T-helper 1 cell treated with Interleukin-12 subunit alpha and Interleukin-12 subunit beta and Interleukin-4 antibody, amounts not matched to agents 30 μg/mL and 1 μg/mL, for 36 hours (primary cell): ENCODE data around the gene KIAA0040.

Source experiments
- H3K27ac Mint-ChIP-seq: one replicate; pipeline ENCODE4 v1.8.0; 2021; ENCODE audit warnings: mild to moderate bottlenecking, mixed read lengths
- H3K27me3 Mint-ChIP-seq: one replicate; pipeline ENCODE4 v1.8.0; 2021; ENCODE audit warnings: low read depth, mixed read lengths
- H3K36me3 Mint-ChIP-seq: one replicate; pipeline ENCODE4 v1.8.0; 2021; ENCODE audit warnings: low read depth, mixed read lengths
- H3K4me1 Mint-ChIP-seq: one replicate; pipeline ENCODE4 v1.8.0; 2021; ENCODE audit warnings: low read depth, mixed read lengths
- H3K4me3 Mint-ChIP-seq: one replicate; pipeline ENCODE4 v1.8.0; 2021; ENCODE audit warnings: mild to moderate bottlenecking, moderate library complexity, mixed read lengths
- H3K9me3 Mint-ChIP-seq: one replicate; pipeline ENCODE4 v1.8.0; 2021; ENCODE audit warnings: mixed read lengths

Gene KIAA0040

DNA sequence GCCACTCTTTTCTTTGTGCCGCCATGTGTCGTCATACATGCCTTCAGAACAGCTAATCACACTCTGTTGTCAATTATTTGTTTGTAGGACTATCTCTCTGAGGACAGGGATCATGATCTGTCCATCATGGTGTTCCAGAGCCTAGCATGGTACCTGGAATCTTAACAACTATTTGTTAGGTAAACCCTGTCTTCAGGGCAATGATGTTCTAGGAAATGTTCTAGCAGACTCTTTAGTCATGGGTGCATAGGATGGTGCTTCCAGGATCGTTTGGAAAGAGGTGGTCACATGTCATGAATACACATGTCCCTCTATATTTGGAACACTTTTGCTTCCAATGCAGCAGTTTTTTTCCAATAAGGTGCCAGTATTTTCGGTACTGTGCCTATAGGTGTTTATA, 18.2 kb upstream of the KIAA0040 start:
- Mint-ChIP-seq H3K36me3 (peaks cover 6% of the 10 kb centered on the region), H3K4me3 (peak overlapping the region; percentile 7), H3K27me3 (no peaks in the 10 kb centered on the region), H3K9me3 (no peaks in the 10 kb centered on the region), H3K27ac (no peak overlapping the region), H3K4me1 (peaks cover 49% of the 10 kb centered on the region)

DNA sequence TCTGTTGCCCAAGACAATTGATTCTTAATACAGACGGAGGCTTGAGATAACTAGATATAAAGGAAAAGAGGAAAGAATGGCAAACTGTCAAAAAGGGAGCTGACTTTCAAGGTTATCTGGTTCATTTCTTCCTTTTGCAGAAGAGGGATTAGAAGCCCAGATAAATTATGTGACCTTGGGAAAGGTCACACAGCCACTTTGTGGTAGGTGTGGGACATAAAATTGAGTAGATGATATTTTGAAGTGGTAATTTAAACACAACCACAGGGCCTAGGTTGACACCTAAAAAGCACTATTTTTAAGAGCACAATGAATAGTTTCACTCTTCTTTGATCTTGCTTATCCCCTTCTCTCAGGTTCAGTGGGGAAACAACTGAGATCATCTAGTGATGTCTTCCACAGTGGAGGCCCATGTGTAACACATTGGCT, 16.9 kb upstream of the KIAA0040 start:
- Mint-ChIP-seq H3K4me3 (peak overlapping the region; percentile 84), H3K27me3 (no peaks in the 10 kb centered on the region), H3K4me1 (peaks cover 53% of the 10 kb centered on the region), H3K36me3 (peaks cover 6% of the 10 kb centered on the region), H3K27ac (peak overlapping the region; percentile 95), H3K9me3 (no peaks in the 10 kb centered on the region)

DNA sequence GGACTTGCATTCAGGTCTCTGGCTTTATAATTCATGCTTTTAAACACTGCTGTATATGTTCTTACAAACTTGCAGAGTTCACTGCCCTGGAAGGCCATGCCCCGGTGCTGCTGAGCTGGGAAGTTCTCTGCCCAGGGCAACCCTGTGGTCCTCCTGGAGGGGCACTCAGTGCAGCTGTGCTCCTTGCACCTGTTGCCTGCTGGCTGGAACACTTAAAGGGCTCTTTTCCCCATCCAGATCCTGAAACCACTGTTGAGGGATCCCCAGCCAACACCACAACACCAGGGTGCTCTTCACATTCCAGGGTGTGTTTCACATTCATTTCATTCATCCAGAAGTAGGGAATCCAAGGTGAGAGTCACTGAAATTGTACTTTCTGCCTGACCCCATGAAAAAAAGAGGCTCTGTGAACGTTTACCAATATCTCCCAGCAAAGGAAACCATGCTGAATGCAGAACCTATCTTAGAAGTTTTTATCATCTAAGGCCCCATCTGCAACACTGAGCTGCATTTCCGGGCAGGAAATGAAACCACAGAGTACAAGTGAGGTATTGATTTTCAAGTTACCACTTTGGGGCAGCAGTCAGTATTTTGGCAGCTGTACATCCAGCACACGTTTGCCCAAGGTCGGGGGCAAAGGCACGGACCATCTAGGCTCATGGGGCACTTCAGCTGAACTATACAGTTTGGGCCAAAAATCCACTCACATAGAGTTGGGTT, 16.4 kb upstream of the KIAA0040 start:
- H3K27ac Mint-ChIP-seq, result peak overlapping the region; percentile 95
- no peaks in the 10 kb centered on the region for H3K9me3 Mint-ChIP-seq
- peaks cover 59% of the 10 kb centered on the region for H3K4me1 Mint-ChIP-seq
- H3K27me3 Mint-ChIP-seq, result no peaks in the 10 kb centered on the region
- peaks cover 2% of the 10 kb centered on the region for H3K36me3 Mint-ChIP-seq
- H3K4me3 Mint-ChIP-seq, result peak overlapping the region; percentile 84

- Mint-ChIP-seq H3K4me3 (no peak overlapping the region), H3K9me3 (no peaks in the 10 kb centered on the region), H3K4me1 (peaks cover 59% of the 10 kb centered on the region), H3K27me3 (no peaks in the 10 kb centered on the region), H3K36me3 (peaks cover 2% of the 10 kb centered on the region), H3K27ac (peak overlapping the region; percentile 14)
Measured at GRCh38 chr1:175207971-175208370, 15.4 kb upstream of the KIAA0040 start.

DNA sequence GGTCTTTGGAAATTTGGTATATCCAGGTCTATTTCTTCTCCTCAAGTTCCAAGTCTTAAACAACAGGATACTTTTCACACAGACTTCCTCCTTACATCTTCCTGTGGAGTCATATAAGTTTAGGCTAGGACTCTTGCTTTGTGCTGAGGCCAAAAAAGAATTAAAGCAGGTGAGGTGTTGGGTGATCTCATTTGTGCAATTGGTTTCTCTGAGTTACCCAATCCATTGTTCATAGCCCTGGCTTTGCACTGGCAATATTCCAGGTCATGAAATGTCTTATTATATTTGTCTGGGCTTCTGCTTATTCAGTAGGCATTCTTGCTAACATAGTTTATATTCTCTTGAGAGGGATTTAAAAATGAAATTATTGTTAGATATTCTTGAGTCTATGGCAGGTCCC, 14.1 kb upstream of the KIAA0040 start:
- H3K27ac Mint-ChIP-seq, result no peak overlapping the region
- H3K27me3 Mint-ChIP-seq, result no peaks in the 10 kb centered on the region
- no peak overlapping the region for H3K4me3 Mint-ChIP-seq
- no peaks in the 10 kb centered on the region for H3K9me3 Mint-ChIP-seq
- H3K36me3 Mint-ChIP-seq, result peaks cover 2% of the 10 kb centered on the region
- peaks cover 49% of the 10 kb centered on the region for H3K4me1 Mint-ChIP-seq

GRCh38 chr1:175204330-175204729, 11.8 kb upstream of the KIAA0040 start:
- peaks cover 5% of the 10 kb centered on the region for H3K27me3 Mint-ChIP-seq
- H3K36me3 Mint-ChIP-seq, result peaks cover 2% of the 10 kb centered on the region
- H3K4me3 Mint-ChIP-seq, result no peak overlapping the region
- no peak overlapping the region for H3K27ac Mint-ChIP-seq
- peaks cover 29% of the 10 kb centered on the region for H3K4me1 Mint-ChIP-seq
- no peaks in the 10 kb centered on the region for H3K9me3 Mint-ChIP-seq

DNA sequence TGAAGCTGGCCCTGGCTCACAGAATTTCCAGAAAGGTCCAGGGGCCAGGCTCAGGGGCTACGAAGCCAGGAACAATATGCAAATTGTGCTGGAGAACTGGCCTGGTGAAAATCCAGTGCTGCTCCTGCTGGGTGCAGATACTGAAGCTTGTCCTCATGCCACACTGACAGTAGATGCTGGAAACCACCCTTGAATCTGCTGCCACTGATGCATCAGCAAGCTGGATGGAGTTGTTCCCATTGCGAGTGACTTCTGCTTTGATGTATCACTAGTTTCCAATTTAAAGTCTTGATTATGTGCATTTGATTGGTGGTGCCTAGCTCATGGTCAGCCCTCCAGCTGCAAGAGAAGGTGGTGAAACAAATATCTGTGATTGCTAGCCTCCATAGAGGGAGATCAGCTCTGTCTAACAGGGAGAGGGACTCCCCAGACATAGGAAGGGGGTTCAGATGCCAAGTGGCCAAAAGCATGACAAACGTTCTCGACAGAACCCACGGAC, 11.0 kb upstream of the KIAA0040 start:
- no peak overlapping the region for H3K4me3 Mint-ChIP-seq
- H3K27ac Mint-ChIP-seq, result no peak overlapping the region
- peaks cover 5% of the 10 kb centered on the region for H3K27me3 Mint-ChIP-seq
- peaks cover 22% of the 10 kb centered on the region for H3K4me1 Mint-ChIP-seq
- peaks cover 2% of the 10 kb centered on the region for H3K36me3 Mint-ChIP-seq
- no peaks in the 10 kb centered on the region for H3K9me3 Mint-ChIP-seq

DNA sequence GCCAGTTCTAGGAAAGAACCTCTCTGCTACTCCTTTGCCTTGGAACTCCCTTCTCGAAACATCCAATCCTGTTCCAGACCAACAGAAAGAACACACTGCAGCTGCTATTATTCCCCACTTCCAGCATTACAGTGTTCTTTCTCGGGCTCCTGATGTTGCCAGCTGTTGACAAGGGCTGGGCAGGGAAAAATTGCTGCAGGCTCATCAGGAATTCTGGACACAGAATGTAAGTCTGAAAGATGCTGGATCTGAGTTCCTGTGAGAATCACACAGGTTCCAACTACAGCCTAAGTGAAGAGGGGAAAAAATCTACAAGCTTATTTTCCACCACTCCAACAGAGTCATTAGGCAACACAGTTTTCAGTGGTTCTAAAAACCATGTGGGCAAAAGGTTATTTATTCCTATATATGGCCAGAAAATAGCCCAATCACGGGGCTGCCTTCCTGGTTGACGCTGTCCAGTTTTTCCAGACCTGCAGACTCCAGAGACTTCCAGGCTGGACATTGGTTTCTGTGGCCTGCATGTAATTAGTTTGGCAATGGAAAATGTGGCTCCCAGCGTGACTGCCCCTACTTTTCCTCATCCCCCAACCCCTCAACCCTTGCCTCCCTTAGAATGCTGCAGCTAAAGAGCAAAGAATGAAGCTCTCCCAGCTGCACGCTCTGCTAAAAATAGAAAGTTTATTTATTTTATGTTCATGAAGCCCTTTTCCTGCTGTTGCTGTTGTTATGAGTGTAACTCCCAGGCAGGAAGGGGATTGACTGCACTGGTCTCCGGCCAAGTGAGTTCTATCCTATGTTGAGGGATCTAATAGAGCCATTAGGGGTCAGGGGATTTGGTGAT, 8.3 kb upstream of the KIAA0040 start:
- peaks cover 19% of the 10 kb centered on the region for H3K4me1 Mint-ChIP-seq
- no peak overlapping the region for H3K4me3 Mint-ChIP-seq
- H3K9me3 Mint-ChIP-seq, result no peaks in the 10 kb centered on the region
- H3K36me3 Mint-ChIP-seq, result no peaks in the 10 kb centered on the region
- H3K27ac Mint-ChIP-seq, result no peak overlapping the region
- peaks cover 5% of the 10 kb centered on the region for H3K27me3 Mint-ChIP-seq

- Mint-ChIP-seq H3K4me1 (peaks cover 20% of the 10 kb centered on the region), H3K36me3 (no peaks in the 10 kb centered on the region), H3K27ac (no peak overlapping the region), H3K4me3 (no peak overlapping the region), H3K9me3 (no peaks in the 10 kb centered on the region), H3K27me3 (peaks cover 5% of the 10 kb centered on the region)
Measured at GRCh38 chr1:175198332-175198731, 5.8 kb upstream of the KIAA0040 start.

DNA sequence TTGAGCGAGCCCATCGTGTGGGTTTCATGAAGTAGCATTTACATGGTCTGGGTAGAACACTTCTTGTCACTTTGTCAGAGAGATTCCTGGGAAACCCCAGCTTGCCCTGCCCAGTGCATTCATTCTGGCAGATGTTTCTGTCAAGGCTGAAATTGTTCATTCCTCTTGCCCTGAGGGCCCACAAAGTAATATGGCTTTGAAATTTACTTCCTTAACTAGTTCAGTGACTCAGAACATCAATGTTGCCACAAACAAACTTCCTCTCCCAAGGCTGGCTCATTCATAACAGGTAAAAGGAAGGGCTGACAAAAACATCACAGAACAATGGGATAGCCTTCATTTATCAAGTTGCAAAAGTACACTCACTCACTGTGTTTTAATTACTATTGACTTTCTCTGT, 5.0 kb upstream of the KIAA0040 start:
- H3K27ac Mint-ChIP-seq, result peak overlapping the region; percentile 5
- H3K36me3 Mint-ChIP-seq, result no peaks in the 10 kb centered on the region
- no peak overlapping the region for H3K4me3 Mint-ChIP-seq
- no peaks in the 10 kb centered on the region for H3K9me3 Mint-ChIP-seq
- peaks cover 5% of the 10 kb centered on the region for H3K27me3 Mint-ChIP-seq
- peaks cover 21% of the 10 kb centered on the region for H3K4me1 Mint-ChIP-seq

DNA sequence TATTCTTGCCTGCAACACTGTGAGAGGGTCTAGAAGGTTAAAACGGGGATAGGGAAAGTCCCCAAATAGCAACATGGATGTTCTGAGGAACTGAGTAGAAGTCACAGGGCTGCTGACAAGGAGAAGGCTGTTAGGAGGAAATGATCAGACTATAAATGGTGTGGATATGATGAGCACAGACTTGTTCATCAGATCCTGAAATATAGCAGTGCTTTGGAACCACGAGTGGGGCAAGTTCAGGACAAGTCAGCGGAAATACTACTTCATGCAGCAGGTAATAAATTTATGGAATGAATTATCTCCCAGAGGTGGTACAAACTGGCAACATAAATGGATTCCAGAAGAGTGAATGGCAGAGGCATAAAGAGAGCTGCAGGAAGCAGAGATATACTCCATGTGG, 3.2 kb upstream of the KIAA0040 start:
- no peaks in the 10 kb centered on the region for H3K9me3 Mint-ChIP-seq
- H3K27ac Mint-ChIP-seq, result no peak overlapping the region
- H3K27me3 Mint-ChIP-seq, result peaks cover 5% of the 10 kb centered on the region
- H3K4me3 Mint-ChIP-seq, result no peak overlapping the region
- peaks cover 26% of the 10 kb centered on the region for H3K4me1 Mint-ChIP-seq
- H3K36me3 Mint-ChIP-seq, result peaks cover 5% of the 10 kb centered on the region

DNA sequence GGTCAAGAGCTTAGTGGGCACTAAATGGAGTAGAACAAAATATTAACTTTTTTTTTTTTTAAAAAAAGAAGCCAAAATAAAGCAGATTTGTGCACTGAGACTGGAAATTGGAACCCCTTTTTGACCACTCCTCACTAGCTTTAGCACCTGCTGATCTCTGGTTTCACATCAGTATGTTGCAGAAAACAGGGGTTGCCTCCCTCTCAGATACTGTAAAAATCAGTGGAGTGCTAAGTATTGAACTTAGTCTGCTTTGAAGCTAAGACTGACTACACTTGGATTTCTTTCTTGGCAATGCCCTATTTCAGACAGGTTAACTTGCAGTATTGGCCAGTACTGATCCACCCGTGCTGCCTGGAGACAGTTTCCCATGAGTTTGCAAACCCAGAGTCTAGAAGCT, 2.7 kb upstream of the KIAA0040 start:
- peaks cover 31% of the 10 kb centered on the region for H3K4me1 Mint-ChIP-seq

GRCh38 chr1:175193527-175193910, 943 bp upstream of the KIAA0040 start:
- Mint-ChIP-seq H3K9me3 (no peaks in the 10 kb centered on the region), H3K27ac (peak overlapping the region; percentile 3), H3K36me3 (peaks cover 25% of the 10 kb centered on the region), H3K27me3 (no peaks in the 10 kb centered on the region), H3K4me1 (peaks cover 46% of the 10 kb centered on the region), H3K4me3 (peak overlapping the region; percentile 94)

More for the DNA sequence above, 2.7 kb upstream of the KIAA0040 start:
- H3K27me3 Mint-ChIP-seq, result peaks cover 4% of the 10 kb centered on the region
- no peak overlapping the region for H3K4me3 Mint-ChIP-seq
- H3K27ac Mint-ChIP-seq, result no peak overlapping the region
- peaks cover 10% of the 10 kb centered on the region for H3K36me3 Mint-ChIP-seq
- H3K9me3 Mint-ChIP-seq, result no peaks in the 10 kb centered on the region

- H3K27ac Mint-ChIP-seq, result peak overlapping the region; percentile 86
- H3K4me3 Mint-ChIP-seq, result peak overlapping the region; percentile 94
- H3K9me3 Mint-ChIP-seq, result no peaks in the 10 kb centered on the region
- no peaks in the 10 kb centered on the region for H3K27me3 Mint-ChIP-seq
- peaks cover 52% of the 10 kb centered on the region for H3K4me1 Mint-ChIP-seq
- H3K36me3 Mint-ChIP-seq, result peaks cover 39% of the 10 kb centered on the region
Measured at GRCh38 chr1:175192111-175192629, 406 bp downstream of the KIAA0040 start.

GRCh38 chr1:175191659-175192058, 917 bp downstream of the KIAA0040 start:
- Mint-ChIP-seq H3K4me3 (peak overlapping the region; percentile 94), H3K9me3 (no peaks in the 10 kb centered on the region), H3K36me3 (peaks cover 44% of the 10 kb centered on the region), H3K4me1 (peaks cover 57% of the 10 kb centered on the region), H3K27me3 (no peaks in the 10 kb centered on the region), H3K27ac (peak overlapping the region; percentile 86)
